AG09309 (cell line): ENCODE data around the gene NYNRIN.
"Not testable (repeated sequence)": the region's sequence is repeated elsewhere in the genome, so short reads cannot be mapped to it uniquely, and the experiment has no call there.

ENCODE experiments used
- DNase-seq: peaks from one replicate; pipeline ENCODE4 v3.0.0-alpha.2; 2010; ENCODE audit warnings: low read depth
- H3K4me3 ChIP-seq: 2 replicates; pipeline ENCODE4 v1.5.1; 2011; ENCODE audit warnings: mild to moderate bottlenecking, low read depth, low read length, moderate library complexity; ENCODE audit not compliant: control insufficient read depth
- CTCF ChIP-seq: IDR thresholded peaks from 2 replicates; pipeline ENCODE4 v1.5.1; 2011; ENCODE audit warnings: mild to moderate bottlenecking, low read depth, low read length, inconsistent platforms; ENCODE audit not compliant: insufficient read depth, control insufficient read depth; ENCODE audit errors: missing control alignments

Gene NYNRIN

GRCh38 chr14:24443053-24443665 is 44.4 kb downstream of the NYNRIN start:
- peak overlapping the region; percentile 64 for H3K4me3 ChIP-seq
- DNase-seq = no peak
- TF ChIP-seq CTCF = no peak

- not testable (repeated sequence) for DNase-seq, H3K4me3 ChIP-seq
Measured at GRCh38 chr14:24450828-24451227, 52.0 kb downstream of the NYNRIN start.

GRCh38 chr14:24456980-24457379 is 58.2 kb downstream of the NYNRIN start:
- H3K4me3 ChIP-seq = no peak overlapping the region
- TF ChIP-seq CTCF = no peak
- no peak for DNase-seq

- TF ChIP-seq CTCF = no peak
- DNase-seq = no peak
- H3K4me3 ChIP-seq = no peak overlapping the region
Measured at GRCh38 chr14:24458736-24459135, 59.9 kb downstream of the NYNRIN start.

GRCh38 chr14:24459331-24459730 is 60.5 kb downstream of the NYNRIN start:
- no peak overlapping the region for H3K4me3 ChIP-seq

GRCh38 chr14:24461336-24461735 is 62.5 kb downstream of the NYNRIN start:
- no peak for DNase-seq
- no peak overlapping the region for H3K4me3 ChIP-seq
- no peak for TF ChIP-seq CTCF

More at GRCh38 chr14:24459331-24459730, 60.5 kb downstream of the NYNRIN start:
- no peak for TF ChIP-seq CTCF
- DNase-seq = no peak

GRCh38 chr14:24463017-24463883 is 64.4 kb downstream of the NYNRIN start:
- no peak for DNase-seq
- H3K4me3 ChIP-seq = no peak overlapping the region
- TF ChIP-seq CTCF = no peak
